ENCODE results near the gene VCAM1.

- TF ChIP-seq CTCF (IDR thresholded peaks at IDR 0.05) (no peak), POLR2A (IDR thresholded peaks at IDR 0.05) (no peak), POLR2AphosphoS5 (IDR thresholded peaks at IDR 0.05) (no peak)
Measured at GRCh38 chr1:100769906-100770646, 50.5 kb downstream of the VCAM1 start.

All from breast epithelium (tissue), 3 donors.